ENCODE results near the gene DPH6. TPM values are rescaled to one million over a fixed set of nuclear protein-coding genes. Genes with fewer than 3 reads are reported as not detected.
"Not testable (repeated sequence)": the region's sequence is repeated elsewhere in the genome, so short reads cannot be mapped to it uniquely, and the experiment has no call there.

Gene DPH6
- total RNA-seq, 1 donor from 2014 or later = 14.2 TPM

GRCh38 chr15:35397027-35397426 is 148.9 kb downstream of the DPH6 start:
- H3K27me3 Mint-ChIP-seq (ENCODE audit: unreplicated experiment) = peaks cover 3% of the 10 kb centered on the region
- peaks cover 4% of the 10 kb centered on the region for H3K9me3 Mint-ChIP-seq (ENCODE audit: unreplicated experiment)
- H3K27ac Mint-ChIP-seq (ENCODE audit: unreplicated experiment) = no peak overlapping the region
- no peaks in the 10 kb centered on the region for H3K4me1 Mint-ChIP-seq (ENCODE audit: low read depth, unreplicated experiment)
- DNase-seq = no peak
- no peak for TF ChIP-seq CTCF (IDR thresholded peaks at IDR 0.05; ENCODE audit: partially characterized antibody, unreplicated experiment)
- no peaks in the 10 kb centered on the region for H3K36me3 Mint-ChIP-seq (ENCODE audit: unreplicated experiment)
- H3K4me3 Mint-ChIP-seq (ENCODE audit: unreplicated experiment) = no peak overlapping the region

- TF ChIP-seq CTCF (IDR thresholded peaks at IDR 0.05; ENCODE audit: partially characterized antibody, unreplicated experiment) = no peak
- no peaks in the 10 kb centered on the region for H3K4me1 Mint-ChIP-seq (ENCODE audit: low read depth, unreplicated experiment)
- H3K4me3 Mint-ChIP-seq (ENCODE audit: unreplicated experiment) = no peak overlapping the region
- H3K27ac Mint-ChIP-seq (ENCODE audit: unreplicated experiment) = no peak overlapping the region
- no peak for DNase-seq
- no peaks in the 10 kb centered on the region for H3K36me3 Mint-ChIP-seq (ENCODE audit: unreplicated experiment)
- H3K9me3 Mint-ChIP-seq (ENCODE audit: unreplicated experiment) = peaks cover 7% of the 10 kb centered on the region
- H3K27me3 Mint-ChIP-seq (ENCODE audit: unreplicated experiment) = no peaks in the 10 kb centered on the region
These were observed 151.5 kb downstream of the DPH6 start for GRCh38 chr15:35394416-35394815.

- TF ChIP-seq CTCF (IDR thresholded peaks at IDR 0.05; ENCODE audit: partially characterized antibody, unreplicated experiment) = no peak
- Mint-ChIP-seq H3K27me3 (ENCODE audit: unreplicated experiment) (no peaks in the 10 kb centered on the region), H3K9me3 (ENCODE audit: unreplicated experiment) (peaks cover 7% of the 10 kb centered on the region), H3K36me3 (ENCODE audit: unreplicated experiment) (no peaks in the 10 kb centered on the region), H3K27ac (ENCODE audit: unreplicated experiment) (no peak overlapping the region), H3K4me3 (ENCODE audit: unreplicated experiment) (no peak overlapping the region), H3K4me1 (ENCODE audit: low read depth, unreplicated experiment) (no peaks in the 10 kb centered on the region)
- no peak for DNase-seq
These were observed 152.6 kb downstream of the DPH6 start for GRCh38 chr15:35393398-35393797.

DNA sequence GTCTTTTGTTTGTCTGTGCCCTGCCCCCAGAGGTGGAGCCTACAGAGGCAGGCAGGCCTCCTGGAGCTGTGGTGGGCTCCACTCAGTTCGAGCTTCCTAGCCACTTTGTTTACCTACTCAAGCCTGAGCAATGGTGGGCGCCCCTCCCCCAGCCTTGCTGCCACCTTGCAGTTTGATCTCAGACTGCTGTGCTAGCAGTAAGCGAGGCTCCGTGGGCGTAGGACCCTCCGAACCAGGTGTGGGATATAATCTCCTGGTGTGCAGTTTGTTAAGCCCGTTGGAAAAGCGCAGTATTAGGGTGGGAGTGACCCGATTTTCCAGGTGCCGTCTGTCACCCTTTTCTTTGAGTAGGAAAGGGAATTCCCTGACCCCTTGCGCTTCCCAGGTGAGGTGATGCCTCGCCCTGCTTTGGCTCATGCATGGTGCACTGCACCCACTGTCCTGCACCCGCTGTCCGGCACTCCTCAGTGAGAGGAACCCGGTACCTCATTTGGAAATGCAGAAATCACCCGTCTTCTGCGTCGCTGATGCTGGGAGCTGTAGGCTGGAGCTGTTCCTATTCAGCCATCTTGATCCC is 154.5 kb downstream of the DPH6 start:
- not testable (repeated sequence) for H3K4me1 Mint-ChIP-seq (ENCODE audit: low read depth, unreplicated experiment); H3K27ac Mint-ChIP-seq (ENCODE audit: unreplicated experiment); H3K27me3 Mint-ChIP-seq (ENCODE audit: unreplicated experiment); H3K4me3 Mint-ChIP-seq (ENCODE audit: unreplicated experiment); H3K9me3 Mint-ChIP-seq (ENCODE audit: unreplicated experiment); DNase-seq; H3K36me3 Mint-ChIP-seq (ENCODE audit: unreplicated experiment)

GRCh38 chr15:35383506-35383905 is 162.5 kb downstream of the DPH6 start:
- no peak for TF ChIP-seq CTCF (IDR thresholded peaks at IDR 0.05; ENCODE audit: partially characterized antibody, unreplicated experiment)
- H3K4me3 Mint-ChIP-seq (ENCODE audit: unreplicated experiment) = no peak overlapping the region
- H3K27ac Mint-ChIP-seq (ENCODE audit: unreplicated experiment) = no peak overlapping the region
- peaks cover 3% of the 10 kb centered on the region for H3K9me3 Mint-ChIP-seq (ENCODE audit: unreplicated experiment)
- no peaks in the 10 kb centered on the region for H3K27me3 Mint-ChIP-seq (ENCODE audit: unreplicated experiment)
- no peak for DNase-seq
- no peaks in the 10 kb centered on the region for H3K36me3 Mint-ChIP-seq (ENCODE audit: unreplicated experiment)
- H3K4me1 Mint-ChIP-seq (ENCODE audit: low read depth, unreplicated experiment) = no peaks in the 10 kb centered on the region
